Neuronal stem cell (in vitro differentiated cells): ENCODE results near the gene ETV7.

Source experiments
- DNase-seq: peaks from one replicate; pipeline ENCODE4 v3.0.0-alpha.2; 2013; ENCODE audit warnings: low spot score
- H2AFZ ChIP-seq: one replicate; pipeline ENCODE4 v1.6.1; 2013; ENCODE audit warnings: mild to moderate bottlenecking, low read length, inconsistent platforms
- H2AK5ac ChIP-seq: 2 replicates; pipeline ENCODE4 v1.6.1; 2013; ENCODE audit warnings: low read depth, mild to moderate bottlenecking, inconsistent platforms, low read length, moderate library complexity, mixed read lengths
- H2BK120ac ChIP-seq: 2 replicates; pipeline ENCODE4 v1.6.1; 2013; ENCODE audit warnings: low read depth, mild to moderate bottlenecking, inconsistent platforms, low read length, moderate library complexity, mixed read lengths
- H2BK12ac ChIP-seq: one replicate; pipeline ENCODE4 v1.6.1; 2013; ENCODE audit warnings: low read length, inconsistent platforms
- H2BK15ac ChIP-seq: 2 replicates; pipeline ENCODE4 v1.6.1; 2013; ENCODE audit warnings: mild to moderate bottlenecking, low read length, inconsistent platforms, mixed read lengths
- H2BK5ac ChIP-seq: one replicate; pipeline ENCODE4 v1.6.1; 2013; ENCODE audit warnings: inconsistent platforms, mild to moderate bottlenecking, low read length, moderate library complexity
- H3K14ac ChIP-seq: one replicate; pipeline ENCODE4 v1.6.1; 2013; ENCODE audit warnings: low read length, inconsistent platforms
- H3K18ac ChIP-seq: 2 replicates; pipeline ENCODE4 v1.6.1; 2013; ENCODE audit warnings: low read length, inconsistent platforms
- H3K23ac ChIP-seq: 2 replicates; pipeline ENCODE4 v1.6.1; 2013; ENCODE audit warnings: low read depth, mild to moderate bottlenecking, mixed read lengths, low read length, inconsistent platforms; ENCODE audit not compliant: poor library complexity
- H3K27ac ChIP-seq: replicated peaks from 3 replicates; pipeline ENCODE4 v1.5.1; 2013; ENCODE audit warnings: low read length, inconsistent platforms
- H3K27me3 ChIP-seq, 3 experiments: 2 replicates each; pipeline ENCODE4 v1.6.1; 2013; ENCODE audit warnings: low read length in 3 of 3, mild to moderate bottlenecking in 2 of 3, inconsistent platforms in 1 of 3, low read depth in 1 of 3, mixed read lengths in 1 of 3, moderate library complexity in 1 of 3; ENCODE audit not compliant: control insufficient read depth in 3 of 3, insufficient read depth in 3 of 3
- H3K36me3 ChIP-seq, 2 donors: replicated peaks in 1 of 2; 2 replicates each; pipeline ENCODE4 v1.6.1; 2013; ENCODE audit warnings: low read length in 2 of 2; ENCODE audit not compliant: control insufficient read depth in 2 of 2, insufficient read depth in 2 of 2
- H3K4ac ChIP-seq: 2 replicates; pipeline ENCODE4 v1.6.1; 2013; ENCODE audit warnings: inconsistent platforms, mild to moderate bottlenecking, low read length, moderate library complexity
- H3K4me1 ChIP-seq, 2 donors: 1 replicate in 1 of 2; 2 replicates in 1 of 2; pipeline ENCODE4 v1.6.1; 2013; ENCODE audit warnings: low read length in 2 of 2, low read depth in 1 of 2; ENCODE audit not compliant: control insufficient read depth in 2 of 2, insufficient read depth in 1 of 2
- H3K4me2 ChIP-seq: one replicate; pipeline ENCODE4 v1.6.1; 2013; ENCODE audit warnings: mild to moderate bottlenecking, low read length, inconsistent platforms; ENCODE audit not compliant: insufficient read depth, poor library complexity, severe bottlenecking
- H3K4me3 ChIP-seq, 2 donors: 2 replicates each; pipeline ENCODE4 v1.5.1; 2013; ENCODE audit warnings: low read length in 2 of 2, mild to moderate bottlenecking in 2 of 2, inconsistent platforms in 1 of 2, moderate library complexity in 1 of 2
- H3K79me1 ChIP-seq: one replicate; pipeline ENCODE4 v1.6.1; 2013; ENCODE audit warnings: low read depth, mild to moderate bottlenecking, inconsistent platforms, low read length, moderate library complexity
- H3K9ac ChIP-seq: one replicate; pipeline ENCODE4 v1.6.1; 2013; ENCODE audit warnings: mild to moderate bottlenecking, low read depth, low read length, inconsistent platforms; ENCODE audit not compliant: poor library complexity
- H3K9me3 ChIP-seq, 2 donors: replicated peaks in 1 of 2; 2 replicates each; pipeline versions ENCODE3 to v1.6.1; 2013; ENCODE audit warnings: low read length in 2 of 2, mild to moderate bottlenecking in 2 of 2, inconsistent platforms in 1 of 2, low read depth in 1 of 2, mixed read lengths in 1 of 2, moderate library complexity in 1 of 2; ENCODE audit not compliant: control insufficient read depth in 2 of 2, insufficient read depth in 1 of 2
- H4K8ac ChIP-seq: one replicate; pipeline ENCODE4 v1.6.1; 2013; ENCODE audit warnings: low read depth, mild to moderate bottlenecking, inconsistent platforms, low read length, moderate library complexity
- H4K91ac ChIP-seq: one replicate; pipeline ENCODE4 v1.6.1; 2013; ENCODE audit warnings: low read length, low read depth, mild to moderate bottlenecking, inconsistent platforms; ENCODE audit not compliant: poor library complexity
- WGBS, 2 donors: extraction: QIAGEN DNeasy Blood & Tissue Kit; methylation state at CpG; one replicate each; pipeline ENCODE4 v1.1.7; 2013; ENCODE audit warnings: missing lambda C conversion rate in 2 of 2, mixed read lengths in 1 of 2; ENCODE audit not compliant: insufficient read length in 2 of 2, insufficient replicate concordance in 1 of 2; ENCODE audit errors: extremely low coverage in 2 of 2; 5-methylcytosine and 5-hydroxymethylcytosine counted together

ETV7 gene

DNA sequence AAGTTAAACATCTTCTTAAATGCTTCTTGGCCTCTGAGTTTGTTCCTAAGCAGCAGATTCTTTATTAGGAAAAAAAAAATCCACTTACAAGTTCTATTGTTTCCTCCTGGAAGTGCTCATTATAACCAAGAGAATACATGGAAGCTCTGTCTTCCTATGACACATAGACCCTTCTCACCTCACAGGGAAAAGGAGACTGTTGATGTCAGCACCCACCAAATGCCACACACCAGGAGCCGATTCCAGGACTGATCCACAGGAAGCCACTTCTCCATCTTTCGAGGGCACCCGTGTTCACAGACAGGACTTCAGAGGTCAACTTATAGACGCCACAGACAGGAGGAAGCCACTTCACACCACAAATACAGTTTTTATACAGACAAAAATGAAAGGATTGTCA is 37.4 kb downstream of the ETV7 start:
- H3K4me3 ChIP-seq, result no peak overlapping the region
- no peak overlapping the region for H3K9ac ChIP-seq
- H3K4ac ChIP-seq, result no peak overlapping the region
- H3K4me2 ChIP-seq, result no peak overlapping the region
- H2BK12ac ChIP-seq, result no peak overlapping the region
- no peaks in the 10 kb centered on the region for H3K36me3 ChIP-seq
- whole genome bisulfite sequencing, 2 donors, result no CpG with 5 or more reads among the region's 4 CpGs
- peaks cover 0 to 5% of the 10 kb centered on the region in 2 donors for H3K4me1 ChIP-seq
- no peak overlapping the region for H3K14ac ChIP-seq
- no peak for DNase-seq
- no peaks in the 10 kb centered on the region for H3K9me3 ChIP-seq
- H2BK120ac ChIP-seq, result no peak overlapping the region
- no peaks in the 10 kb centered on the region for H3K79me1 ChIP-seq
- H3K23ac ChIP-seq, result no peak overlapping the region
- no peak overlapping the region for H2AK5ac ChIP-seq
- no peak overlapping the region for H3K18ac ChIP-seq
- H3K27me3 ChIP-seq, result peaks cover 0 to 5% (median 0%) of the 10 kb centered on the region in 3 experiments
- no peak overlapping the region for H4K8ac ChIP-seq
- no peak overlapping the region for H2BK5ac ChIP-seq
- H4K91ac ChIP-seq, result no peak overlapping the region
- H3K27ac ChIP-seq, result no peak overlapping the region
- H2BK15ac ChIP-seq, result no peak overlapping the region
- H2AFZ ChIP-seq, result no peak overlapping the region

DNA sequence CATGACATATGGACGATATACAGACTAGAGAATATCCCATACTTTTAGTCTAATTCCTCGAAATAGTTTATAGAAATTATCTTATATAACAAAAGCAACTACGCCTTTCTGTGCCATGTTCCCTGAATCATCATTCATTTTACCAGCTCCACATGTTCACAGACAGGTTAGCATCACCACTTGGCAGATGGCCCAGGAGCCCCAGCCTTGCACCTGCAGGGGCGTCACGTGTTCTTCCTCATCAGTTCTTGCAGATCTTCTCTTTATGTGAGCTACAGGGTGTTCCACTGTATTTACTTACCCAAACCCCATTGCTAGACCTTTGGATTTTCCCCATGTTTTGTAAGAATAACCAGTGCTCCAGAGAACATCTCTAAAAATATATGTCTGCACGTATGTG is 38.2 kb downstream of the ETV7 start:
- no peak for DNase-seq
- no peak overlapping the region for H4K91ac ChIP-seq
- no peak overlapping the region for H2BK120ac ChIP-seq
- no peak overlapping the region for H3K4me3 ChIP-seq
- no peak overlapping the region for H3K27ac ChIP-seq
- no peak overlapping the region for H2AK5ac ChIP-seq
- no peak overlapping the region for H3K23ac ChIP-seq
- H2BK5ac ChIP-seq, result no peak overlapping the region
- H3K4ac ChIP-seq, result no peak overlapping the region
- no peak overlapping the region for H4K8ac ChIP-seq
- H3K4me1 ChIP-seq, result peaks cover 0 to 5% of the 10 kb centered on the region in 2 donors
- no peaks in the 10 kb centered on the region for H3K79me1 ChIP-seq
- H3K36me3 ChIP-seq, result no peaks in the 10 kb centered on the region
- no CpG with 5 or more reads among the region's 6 CpGs for WGBS, 2 donors
- H3K4me2 ChIP-seq, result no peak overlapping the region
- H3K18ac ChIP-seq, result no peak overlapping the region
- H3K27me3 ChIP-seq, result peaks cover 0 to 5% (median 0%) of the 10 kb centered on the region in 3 experiments
- no peak overlapping the region for H2BK15ac ChIP-seq
- H2AFZ ChIP-seq, result no peak overlapping the region
- H2BK12ac ChIP-seq, result no peak overlapping the region
- no peak overlapping the region for H3K14ac ChIP-seq
- H3K9me3 ChIP-seq, result no peaks in the 10 kb centered on the region
- H3K9ac ChIP-seq, result no peak overlapping the region

DNA sequence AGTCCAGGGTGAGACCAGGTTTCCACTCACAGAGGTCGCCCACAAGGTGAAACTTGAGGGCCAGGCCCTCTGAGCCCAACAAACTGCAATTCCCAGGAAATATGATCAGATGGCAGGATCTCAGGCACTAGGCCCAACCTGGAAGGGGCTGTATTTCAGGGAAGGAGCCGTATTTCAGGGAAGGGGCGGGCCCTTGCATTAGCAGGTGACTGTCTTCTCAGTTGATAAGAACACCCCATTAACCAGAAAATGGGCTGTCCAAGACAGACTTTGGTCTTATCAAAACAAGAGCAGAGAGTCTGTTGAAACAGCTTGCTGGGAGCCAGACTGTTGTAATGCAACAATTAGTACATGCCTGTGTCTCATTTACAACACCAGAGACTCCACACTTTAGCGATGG is 39.8 kb downstream of the ETV7 start:
- H2BK12ac ChIP-seq, result no peak overlapping the region
- no peak overlapping the region for H3K14ac ChIP-seq
- peaks cover 0 to 12% (median 0%) of the 10 kb centered on the region in 3 experiments for H3K27me3 ChIP-seq
- H2BK15ac ChIP-seq, result no peak overlapping the region
- no peaks in the 10 kb centered on the region for H3K79me1 ChIP-seq
- H2BK120ac ChIP-seq, result no peak overlapping the region
- H3K9ac ChIP-seq, result no peak overlapping the region
- no peak overlapping the region for H2AFZ ChIP-seq
- no peak overlapping the region for H4K91ac ChIP-seq
- no peak overlapping the region for H4K8ac ChIP-seq
- peaks cover 0 to 5% of the 10 kb centered on the region in 2 donors for H3K4me1 ChIP-seq
- no peak overlapping the region for H3K4me3 ChIP-seq
- no CpG with 5 or more reads among the region's 4 CpGs for WGBS, 2 donors
- H3K4me2 ChIP-seq, result no peak overlapping the region
- no peak overlapping the region for H2AK5ac ChIP-seq
- no peak overlapping the region for H3K4ac ChIP-seq
- H3K36me3 ChIP-seq, result no peaks in the 10 kb centered on the region
- no peak overlapping the region for H3K18ac ChIP-seq
- H3K27ac ChIP-seq, result no peak overlapping the region
- H3K9me3 ChIP-seq, result no peaks in the 10 kb centered on the region
- H3K23ac ChIP-seq, result no peak overlapping the region
- DNase-seq, result no peak
- no peak overlapping the region for H2BK5ac ChIP-seq

DNA sequence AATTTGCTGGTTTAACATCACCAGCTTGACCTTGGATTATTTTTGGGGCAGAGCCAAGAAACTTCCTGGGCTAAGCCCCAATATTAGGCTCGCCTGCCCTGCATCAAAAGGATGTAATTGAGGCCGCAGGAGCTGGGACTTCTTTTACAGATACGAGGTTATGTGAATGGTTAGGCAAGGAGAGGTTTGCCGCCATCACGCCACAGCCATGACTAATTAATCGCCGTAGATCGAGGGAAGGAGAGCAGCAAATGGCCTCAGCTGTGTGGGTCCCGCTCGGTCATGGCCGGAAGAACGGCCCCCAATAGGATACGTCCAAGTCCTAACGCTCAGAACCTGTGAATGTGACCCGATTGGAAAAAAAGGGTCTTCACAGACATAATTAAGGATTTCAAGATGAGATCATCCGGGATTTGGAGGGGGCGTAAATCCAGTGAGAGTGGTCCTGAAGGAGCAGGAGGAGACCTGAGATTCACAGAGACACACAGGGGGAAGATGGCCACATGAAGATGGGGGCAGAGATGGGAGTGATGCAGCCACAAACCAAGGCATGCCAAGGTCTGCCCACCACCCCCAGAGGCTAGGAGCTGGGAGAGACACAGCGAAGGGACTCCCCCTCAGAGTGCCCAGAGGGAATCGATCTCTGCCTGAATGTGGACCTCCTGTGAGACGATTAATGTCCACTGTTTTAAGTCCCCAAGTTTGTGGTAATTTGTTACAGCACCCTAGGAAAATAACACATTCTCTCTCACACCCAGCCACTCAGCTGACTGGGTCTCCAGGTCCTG is 40.8 kb downstream of the ETV7 start:
- H3K23ac ChIP-seq, result no peak overlapping the region
- H3K18ac ChIP-seq, result peak overlapping the region; percentile 37
- H4K8ac ChIP-seq, result no peak overlapping the region
- no peak overlapping the region for H2BK15ac ChIP-seq
- H3K4me1 ChIP-seq, result peaks cover 0 to 5% of the 10 kb centered on the region in 2 donors
- no peak overlapping the region for H2BK5ac ChIP-seq
- H3K14ac ChIP-seq, result no peak overlapping the region
- H3K27me3 ChIP-seq, result peaks cover 0 to 20% (median 0%) of the 10 kb centered on the region in 3 experiments
- H3K27ac ChIP-seq, result no peak overlapping the region
- no peak overlapping the region for H2AK5ac ChIP-seq
- H3K4me2 ChIP-seq, result no peak overlapping the region
- H2AFZ ChIP-seq, result no peak overlapping the region
- no peak overlapping the region for H3K4me3 ChIP-seq
- H3K79me1 ChIP-seq, result no peaks in the 10 kb centered on the region
- no peaks in the 10 kb centered on the region for H3K36me3 ChIP-seq
- no peak for DNase-seq
- H4K91ac ChIP-seq, result no peak overlapping the region
- no peak overlapping the region for H3K4ac ChIP-seq
- H3K9me3 ChIP-seq, result no peaks in the 10 kb centered on the region
- H2BK120ac ChIP-seq, result no peak overlapping the region
- no peak overlapping the region for H3K9ac ChIP-seq
- no peak overlapping the region for H2BK12ac ChIP-seq
- no CpG with 5 or more reads among the region's 20 CpGs for WGBS, 2 donors
